ENCODE measurements around the gene FNDC5.

FNDC5 gene

GRCh38 chr1:32813941-32814739 lies 56.6 kb downstream of the FNDC5 start:
- no peaks in the 10 kb centered on the region for H3K9me3 ChIP-seq (ENCODE audit: insufficient read depth, low read depth, low read length)
- H3K4me3 ChIP-seq (ENCODE audit: low read length) = no peak overlapping the region; the same call in 1 of the 2 replicates
- no peaks in the 10 kb centered on the region for H3K27me3 ChIP-seq (ENCODE audit: insufficient read depth, low read length)
- H3K9ac ChIP-seq (ENCODE audit: low read depth, low read length) = 0 out of 2 replicates have a peak overlapping the region, but pooled peaks have one; percentile 16
- peaks cover 22% of the 10 kb centered on the region; the same call in 1 of the 2 replicates for H3K4me1 ChIP-seq (ENCODE audit: insufficient read depth, low read length)
- no peak overlapping the region for H3K27ac ChIP-seq (ENCODE audit: low read length)
- peaks cover 41% of the 10 kb centered on the region for H3K36me3 ChIP-seq (ENCODE audit: insufficient read depth, low read depth, low read length)
